Activated naive CD8-positive, alpha-beta T cell treated with anti-CD3 and anti-CD28 coated beads, Interleukin-2, amount 50 U/mL, for 16 hours (primary cell): ENCODE results near the gene CLEC11A.
A peak's percentile ranks its signal among the peaks of the same experiment; 100 is the strongest.
"Not testable (repeated sequence)": the region's sequence is repeated elsewhere in the genome, so short reads cannot be mapped to it uniquely, and the experiment has no call there.

ENCODE experiments used
- DNase-seq: peaks from one replicate; pipeline ENCODE4 v3.0.0-alpha.2; 2020; ENCODE audit warnings: low read depth, low spot score

CLEC11A gene

DNA sequence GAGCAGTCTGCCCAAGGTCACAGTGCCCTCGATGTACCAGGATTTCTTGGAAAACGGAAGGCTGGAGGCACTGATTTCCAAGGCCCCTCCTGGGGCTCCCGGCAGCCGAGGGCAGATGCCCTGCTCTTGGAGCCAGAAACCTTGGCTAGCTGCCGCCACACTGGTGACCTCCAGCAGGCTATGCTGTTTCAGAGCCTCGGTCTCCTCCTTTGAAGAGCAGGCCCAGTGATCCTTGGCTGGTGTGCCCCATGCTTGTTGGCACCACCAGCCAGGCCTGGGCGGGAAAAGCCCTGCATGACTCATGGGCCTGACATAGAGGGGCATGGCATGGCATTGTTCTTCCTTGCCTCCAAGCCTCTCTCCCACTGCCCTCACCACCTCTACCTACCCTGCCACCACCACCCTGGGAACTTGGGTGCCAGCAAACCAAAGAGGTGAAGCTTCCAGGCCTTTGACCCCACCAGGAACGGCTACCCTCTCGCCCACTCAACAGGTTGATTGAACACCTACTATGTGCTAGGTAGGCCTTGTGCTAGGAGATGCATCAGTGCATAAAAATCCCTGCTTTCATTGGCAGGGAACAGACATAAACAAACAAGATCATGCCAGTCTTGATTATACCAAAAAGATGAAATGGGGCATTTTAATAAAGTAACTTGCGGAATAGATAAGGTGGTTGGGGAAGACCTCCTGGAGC, 1.6 kb upstream of the CLEC11A start:
- no peak for DNase-seq

GRCh38 chr19:50722201-50723013, 757 bp upstream of the CLEC11A start:
- no peak for DNase-seq

DNA sequence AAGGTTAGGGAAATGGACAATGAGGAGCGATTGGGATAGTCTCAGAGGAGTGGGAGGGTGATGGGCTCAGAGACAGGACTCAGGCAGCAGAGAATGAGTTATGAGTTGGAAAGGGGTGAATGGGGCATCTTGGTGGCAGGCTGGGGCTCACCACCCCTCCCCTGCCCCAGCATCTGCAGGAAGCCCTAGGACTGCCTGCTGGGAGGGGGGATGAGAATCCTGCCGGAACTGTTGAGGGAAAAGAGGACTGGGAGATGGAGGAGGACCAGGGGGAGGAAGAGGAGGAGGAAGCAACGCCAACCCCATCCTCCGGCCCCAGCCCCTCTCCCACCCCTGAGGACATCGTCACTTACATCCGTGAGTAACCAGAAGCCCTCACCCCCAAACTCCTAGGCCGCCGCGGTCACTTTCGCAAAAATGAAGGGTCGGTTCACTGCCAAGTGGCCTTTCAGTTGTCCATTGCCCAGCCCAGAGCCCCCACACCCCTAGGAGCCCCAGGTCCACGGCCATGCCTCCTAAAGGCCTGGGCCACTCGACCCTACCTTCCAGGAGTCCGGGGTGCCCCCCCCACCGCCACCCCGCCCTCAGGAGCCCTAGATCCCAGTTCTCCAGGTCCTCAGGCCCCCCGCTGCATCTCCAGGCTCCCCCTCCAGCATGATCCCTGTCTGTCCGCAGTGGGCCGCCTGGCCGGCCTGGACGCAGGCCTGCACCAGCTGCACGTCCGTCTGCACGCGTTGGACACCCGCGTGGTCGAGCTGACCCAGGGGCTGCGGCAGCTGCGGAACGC, 764 bp downstream of the CLEC11A start:
- DNase-seq: no peak

DNA sequence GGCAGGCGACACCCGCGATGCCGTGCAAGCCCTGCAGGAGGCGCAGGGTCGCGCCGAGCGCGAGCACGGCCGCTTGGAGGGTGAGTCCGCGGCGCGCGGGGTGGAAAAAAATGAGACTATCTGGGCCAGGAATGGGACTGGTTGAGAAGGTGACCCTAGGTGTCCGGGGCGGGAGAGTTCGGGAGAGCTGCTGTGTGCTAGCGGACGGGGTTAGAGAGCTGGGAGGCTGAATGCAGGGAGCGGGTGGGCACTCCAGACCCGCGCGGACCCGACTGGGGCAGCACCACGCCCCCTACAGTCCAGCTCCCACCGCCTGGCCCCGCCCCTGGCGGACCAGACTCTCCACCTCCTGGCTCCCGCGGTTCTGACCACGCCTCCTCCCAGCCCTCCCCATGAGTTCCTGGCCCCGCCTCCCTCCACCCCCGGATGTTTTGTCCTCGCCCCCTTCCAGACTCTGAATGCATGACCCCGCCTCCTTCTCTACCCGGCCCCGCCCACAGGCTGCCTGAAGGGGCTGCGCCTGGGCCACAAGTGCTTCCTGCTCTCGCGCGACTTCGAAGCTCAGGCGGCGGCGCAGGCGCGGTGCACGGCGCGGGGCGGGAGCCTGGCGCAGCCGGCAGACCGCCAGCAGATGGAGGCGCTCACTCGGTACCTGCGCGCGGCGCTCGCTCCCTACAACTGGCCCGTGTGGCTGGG, 1.5 kb downstream of the CLEC11A start:
- peak; percentile 99 for DNase-seq

GRCh38 chr19:50725218-50725910, 2.2 kb downstream of the CLEC11A start:
- DNase-seq: peak; percentile 24

DNA sequence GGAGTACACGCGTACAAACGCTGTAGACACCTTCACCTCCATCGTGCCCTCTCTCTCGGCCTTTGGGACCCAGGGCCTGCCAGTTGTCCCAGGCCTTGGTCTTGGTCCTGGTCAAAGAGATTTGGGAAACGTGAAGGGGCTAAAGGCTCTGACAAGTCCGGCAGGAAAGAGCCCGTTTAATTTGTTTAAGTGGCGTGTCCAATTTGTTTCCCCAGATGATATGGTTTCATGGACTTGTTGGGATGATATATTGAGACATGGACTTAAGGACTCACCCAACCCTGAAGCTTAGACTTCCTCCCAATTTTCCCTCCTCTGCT, 2.7 kb downstream of the CLEC11A start:
- DNase-seq: no peak

- peak; percentile 94 for DNase-seq
Measured at GRCh38 chr19:50728084-50728737, 5.0 kb downstream of the CLEC11A start.

GRCh38 chr19:50729894-50730293, 6.7 kb downstream of the CLEC11A start:
- DNase-seq: no peak

DNA sequence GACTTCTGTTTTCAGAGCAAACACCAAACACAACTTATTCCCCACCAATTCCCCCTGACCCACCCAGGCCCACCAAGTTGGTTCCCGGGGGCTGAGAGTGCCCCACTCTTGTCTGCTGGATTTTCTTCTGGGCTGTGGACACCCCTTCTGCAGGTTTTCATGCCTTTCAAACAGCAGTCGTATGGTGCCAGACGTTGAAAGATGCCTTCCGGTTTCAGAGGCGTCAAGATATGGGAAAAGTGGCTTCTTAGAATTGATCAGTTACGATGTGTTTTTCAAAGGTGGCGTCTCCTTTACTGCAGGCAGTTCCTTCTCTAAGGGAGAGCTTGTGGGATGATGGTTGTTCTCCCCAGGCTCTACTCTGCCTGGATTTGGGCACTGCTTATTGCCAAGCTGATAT, 12.7 kb downstream of the CLEC11A start:
- no peak for DNase-seq

DNA sequence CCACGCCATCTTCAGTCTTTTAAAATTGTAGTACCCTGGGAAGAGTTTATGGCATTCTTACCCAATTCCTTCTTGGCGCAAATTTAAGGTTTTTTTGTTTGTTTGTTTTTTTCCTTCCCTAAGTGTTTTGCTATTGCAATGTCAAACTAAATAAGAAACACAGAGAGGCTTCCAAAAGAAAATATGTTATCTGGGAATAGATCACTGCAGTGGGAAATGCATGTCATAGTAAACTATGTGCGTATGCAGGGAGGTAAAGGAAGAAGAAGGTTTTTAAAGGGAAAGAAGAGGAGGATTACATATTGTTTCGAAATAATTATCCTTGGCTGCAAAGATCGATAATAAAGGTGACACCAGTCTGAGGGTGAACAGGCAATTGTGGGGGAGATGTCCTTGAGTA, 13.2 kb downstream of the CLEC11A start:
- no peak for DNase-seq

GRCh38 chr19:50739132-50739913, 16.2 kb downstream of the CLEC11A start:
- DNase-seq: no peak

DNA sequence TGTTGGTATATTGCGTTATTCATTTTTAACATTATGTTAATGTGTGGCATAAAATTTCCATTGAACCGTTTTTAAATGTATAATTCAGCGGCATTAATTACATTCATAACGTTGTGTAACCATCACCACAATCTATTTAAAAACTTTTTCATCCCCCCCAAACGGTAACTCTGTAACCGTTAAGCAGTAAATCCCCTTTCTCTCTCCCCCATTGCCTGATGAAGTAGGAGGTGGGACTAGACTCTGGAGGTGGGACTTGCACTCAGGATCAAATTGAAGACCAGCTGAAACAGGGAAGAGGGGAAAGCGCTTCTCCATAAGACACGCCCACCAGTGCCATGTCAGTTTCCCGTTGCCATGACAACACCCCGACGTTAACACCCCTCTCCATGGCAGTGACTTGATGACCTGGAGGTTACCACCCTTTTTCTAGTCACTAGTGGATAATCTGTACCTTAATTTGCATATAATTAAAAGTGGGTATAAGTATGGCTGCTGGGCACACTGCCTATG, 16.8 kb downstream of the CLEC11A start:
- no peak for DNase-seq

- no peak for DNase-seq
Measured at GRCh38 chr19:50741179-50741933, 18.2 kb downstream of the CLEC11A start.

GRCh38 chr19:50743537-50743936, 20.4 kb downstream of the CLEC11A start:
- no peak for DNase-seq

- no peak for DNase-seq
Measured at GRCh38 chr19:50745221-50745620, 22.1 kb downstream of the CLEC11A start.

DNA sequence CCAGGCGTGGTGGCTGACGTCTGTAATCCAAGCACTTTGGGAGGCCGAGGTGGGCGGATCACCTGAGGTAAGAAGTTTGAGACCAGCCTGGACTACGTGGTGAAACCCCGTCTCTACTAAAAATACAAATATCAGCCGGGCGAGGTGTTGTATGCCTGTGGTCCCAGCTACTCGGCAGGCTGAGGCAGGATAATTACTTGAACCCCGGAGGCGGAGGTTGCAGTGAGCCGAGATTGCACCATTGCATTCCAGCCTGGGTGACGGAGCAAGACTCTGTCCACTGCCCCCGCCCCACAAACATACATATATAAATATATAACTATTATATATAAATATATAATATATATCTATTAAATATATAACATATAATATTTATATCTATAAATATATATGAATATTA, 24.0 kb downstream of the CLEC11A start:
- not testable (repeated sequence) for DNase-seq

GRCh38 chr19:50749490-50749889, 26.3 kb downstream of the CLEC11A start:
- DNase-seq: no peak

DNA sequence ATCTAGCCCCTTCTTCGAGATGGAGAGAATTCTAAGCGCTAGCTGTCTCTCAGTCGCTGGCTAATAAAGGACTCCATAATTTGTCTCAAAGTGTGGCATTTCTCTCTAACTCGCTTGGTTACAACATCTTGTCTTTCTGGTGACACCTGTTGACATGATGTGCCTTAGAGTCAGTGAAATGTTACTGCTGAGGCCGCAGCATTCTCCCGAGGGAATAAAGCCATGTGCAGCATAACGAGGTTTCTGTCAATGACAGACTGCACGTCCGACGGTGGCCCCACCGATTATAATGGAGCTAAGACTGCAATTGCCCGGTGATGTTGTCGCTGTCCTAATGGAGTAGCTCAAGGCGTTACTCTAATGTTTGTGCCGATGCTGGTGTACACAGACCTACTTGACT, 26.8 kb downstream of the CLEC11A start:
- no peak for DNase-seq

GRCh38 chr19:50753879-50754278, 30.7 kb downstream of the CLEC11A start:
- DNase-seq: no peak
